HepG2 (cell line): ENCODE measurements around the gene FER1L5. TPM values are rescaled to one million over a fixed set of nuclear protein-coding genes. Genes with fewer than 3 reads are reported as not detected.

Experiments used
- KDM1A ChIP-seq: IDR thresholded peaks from 2 replicates; pipeline ENCODE4 v1.6.1; 2016; ENCODE audit warnings: missing compliant biosample characterization
- MED8 ChIP-seq: sonication (generic); formaldehyde crosslinking; IDR thresholded peaks from 2 replicates; pipeline ENCODE4 v1.8.1; 2023; ENCODE audit warnings: mild to moderate bottlenecking, missing genetic modification reagents; ENCODE audit not compliant: insufficient replicate concordance
- MTF1 ChIP-seq: sonication (generic); formaldehyde crosslinking; IDR thresholded peaks from 2 replicates; pipeline ENCODE4 v1.5.0; 2020; ENCODE audit warnings: missing genetic modification reagents
- NFE2 ChIP-seq: sonication (generic); formaldehyde crosslinking; IDR thresholded peaks from 2 replicates; pipeline ENCODE4 v1.4.0; 2020; ENCODE audit warnings: missing genetic modification reagents
- NFE2L2 ChIP-seq: fragments of 150-350 bp; IDR thresholded peaks from 2 replicates; pipeline ENCODE4 v1.6.1; 2014; ENCODE audit warnings: low read length
- NR0B2 ChIP-seq: sonication (generic); formaldehyde crosslinking; IDR thresholded peaks from 2 replicates; pipeline ENCODE4 v1.4.0; 2020; ENCODE audit warnings: mild to moderate bottlenecking, missing genetic modification reagents
- PHF8 ChIP-seq: sonication (generic); formaldehyde crosslinking; IDR thresholded peaks from 2 replicates; pipeline ENCODE4 v1.5.0; 2020; ENCODE audit warnings: missing genetic modification reagents
- PPARG ChIP-seq: conservative IDR thresholded peaks from 2 replicates; pipeline ENCODE4 v1.6.1; 2016; ENCODE audit warnings: missing biosample characterization, missing genetic modification reagents
- PRMT3 ChIP-seq: sonication (generic); formaldehyde crosslinking; IDR thresholded peaks from 2 replicates; pipeline ENCODE4 v1.8.1; 2022; ENCODE audit warnings: low read depth, mild to moderate bottlenecking, moderate library complexity, missing genetic modification reagents, borderline replicate concordance
- RFXAP ChIP-seq: sonication (generic); formaldehyde crosslinking; IDR thresholded peaks from 2 replicates; pipeline ENCODE4 v1.4.0; 2020; ENCODE audit warnings: missing genetic modification reagents, borderline replicate concordance
- SP5 ChIP-seq: IDR thresholded peaks from 2 replicates; pipeline ENCODE4 v1.6.1; 2016; ENCODE audit warnings: low read depth, borderline replicate concordance
- ZBTB37 ChIP-seq: sonication (generic); formaldehyde crosslinking; IDR thresholded peaks from 2 replicates; pipeline ENCODE4 v1.4.0; 2020; ENCODE audit warnings: mild to moderate bottlenecking, missing genetic modification reagents
- ZBTB44 ChIP-seq: sonication (generic); formaldehyde crosslinking; IDR thresholded peaks from 2 replicates; pipeline ENCODE4 v1.4.0; 2020; ENCODE audit warnings: missing genetic modification reagents
- ZFP37 ChIP-seq: sonication (generic); formaldehyde crosslinking; IDR thresholded peaks from 2 replicates; pipeline ENCODE4 v1.4.0; 2020; ENCODE audit warnings: missing genetic modification reagents, borderline replicate concordance
- ZMAT5 ChIP-seq: sonication (generic); formaldehyde crosslinking; IDR thresholded peaks from 2 replicates; pipeline ENCODE4 v1.5.0; 2020; ENCODE audit warnings: mild to moderate bottlenecking, low read depth, missing genetic modification reagents, borderline replicate concordance
- ZNF160 ChIP-seq: sonication (generic); formaldehyde crosslinking; IDR thresholded peaks from 2 replicates; pipeline ENCODE4 v1.8.0; 2022; ENCODE audit warnings: mild to moderate bottlenecking, inconsistent platforms, missing genetic modification reagents
- ZNF251 ChIP-seq: sonication (generic); formaldehyde crosslinking; IDR thresholded peaks from 2 replicates; pipeline ENCODE4 v1.9.0; 2021; ENCODE audit warnings: mild to moderate bottlenecking, missing genetic modification reagents
- ZNF337 ChIP-seq: sonication (generic); formaldehyde crosslinking; IDR thresholded peaks from 2 replicates; pipeline ENCODE4 v1.5.1; 2020; ENCODE audit warnings: missing genetic modification reagents, low read depth, mild to moderate bottlenecking, borderline replicate concordance
- ZNF431 ChIP-seq: sonication (generic); formaldehyde crosslinking; IDR thresholded peaks from 2 replicates; pipeline ENCODE4 v1.9.0; 2022; ENCODE audit warnings: missing genetic modification reagents, low read depth, mild to moderate bottlenecking, borderline replicate concordance
- ZNF580 ChIP-seq: IDR thresholded peaks from 2 replicates; pipeline ENCODE4 v1.6.1; 2016; ENCODE audit warnings: low read depth, borderline replicate concordance
- ZNF598 ChIP-seq: sonication (generic); formaldehyde crosslinking; IDR thresholded peaks from 2 replicates; pipeline ENCODE4 v1.5.1; 2020; ENCODE audit warnings: mild to moderate bottlenecking, missing genetic modification reagents, borderline replicate concordance
- ZNF616 ChIP-seq: sonication (generic); formaldehyde crosslinking; IDR thresholded peaks from 2 replicates; pipeline ENCODE4 v1.5.0; 2020; ENCODE audit warnings: low read depth, mild to moderate bottlenecking, missing genetic modification reagents
- ZNF660 ChIP-seq: sonication (generic); formaldehyde crosslinking; IDR thresholded peaks from 2 replicates; pipeline ENCODE4 v1.5.1; 2020; ENCODE audit warnings: mild to moderate bottlenecking, low read depth, missing genetic modification reagents, borderline replicate concordance
- ZNF674 ChIP-seq: sonication (generic); formaldehyde crosslinking; IDR thresholded peaks from 2 replicates; pipeline ENCODE4 v1.5.0; 2020; ENCODE audit warnings: low read depth, mild to moderate bottlenecking, missing genetic modification reagents
- ZSCAN29 ChIP-seq: sonication (generic); formaldehyde crosslinking; conservative IDR thresholded peaks from 2 replicates; pipeline ENCODE4 v1.4.0; 2020; ENCODE audit warnings: mild to moderate bottlenecking, missing genetic modification reagents
- polyA plus RNA-seq, 8 experiments: library from polyadenylated mRNA; depleted of rRNA in 3 of 8; stranded (reverse) in 7 of 8; unstranded in 1 of 8; fragments of >200 nt; fragmentation: Illumina TruSeq in 4 of 8; extraction: Trizol in 4 of 8; gene quantifications; 2 replicates each; pipeline versions ENCODE4 v1.2.1 to v1.2.3, GENCODE V29; 2011 to 2016; ENCODE audit warnings: low read depth in 4 of 8, missing spikeins in 1 of 8, mixed read lengths in 1 of 8; ENCODE audit not compliant: insufficient read depth in 1 of 8
- total RNA-seq, 5 experiments: library from RNA; depleted of rRNA; stranded (reverse); fragments of >200 nt; fragmentation: Illumina TruSeq; extraction: Trizol; gene quantifications; 2 replicates each; pipeline ENCODE4 v1.2.3, GENCODE V29; 2016; ENCODE audit warnings: low read depth in 1 of 5
- TF ChIP-seq, protein P1 (sequence below): IDR thresholded peaks from 2 replicates; pipeline ENCODE4 v1.6.1; 2012; ENCODE audit warnings: inconsistent platforms

FER1L5 gene
- total and polyA plus RNA-seq, 2 of the 13 experiments (the other 11 are each of a cell fraction or from before 2014, with no cell fraction given), result 0.02 to 0.08 TPM

DNA sequence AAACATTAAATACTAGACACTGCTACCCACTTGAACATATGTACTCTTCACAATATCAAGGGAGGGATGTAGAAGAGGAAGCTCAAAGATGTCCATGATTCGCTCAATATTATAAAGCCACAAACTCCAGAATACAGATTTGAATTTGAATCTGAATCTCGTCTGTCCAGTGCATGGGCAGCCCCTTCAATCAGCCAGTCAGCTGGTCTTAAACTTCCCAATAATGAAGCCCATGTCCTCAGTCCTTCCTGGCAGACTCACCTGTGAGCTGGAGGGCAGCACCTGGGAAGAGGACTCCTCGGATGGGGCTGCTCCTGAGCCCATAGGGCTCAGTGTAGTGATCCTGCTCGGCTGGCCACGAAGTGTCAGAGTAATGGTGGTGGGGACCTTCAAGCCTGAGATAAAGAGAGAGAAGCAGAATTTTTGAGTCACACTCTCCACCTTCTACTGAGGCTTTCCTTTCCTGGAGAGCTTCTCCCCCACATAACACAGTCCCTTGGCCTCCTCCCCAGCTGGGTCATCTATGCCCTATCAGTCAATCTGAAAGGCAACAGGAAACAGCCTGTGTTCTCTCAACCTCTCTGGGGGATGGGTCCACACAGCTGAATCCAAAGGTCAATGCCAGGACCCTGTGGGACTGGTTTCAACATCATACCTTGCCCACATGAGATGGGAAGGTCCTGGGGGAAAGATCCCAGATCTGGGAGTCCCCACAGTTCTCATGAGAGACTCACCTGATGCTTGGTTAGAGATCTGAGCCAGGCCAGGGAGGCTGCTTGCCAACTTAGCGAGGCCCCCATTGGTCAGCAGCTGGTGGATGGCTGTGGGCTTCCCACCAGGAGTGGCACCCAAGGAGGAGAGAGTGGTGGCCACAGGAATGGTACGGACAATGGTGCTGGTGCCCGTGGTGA lies 40.9 kb upstream of the FER1L5 start (continued):
- TF ChIP-seq MED8 (CRISPR knock-in tag) (no peak), ZNF674 (no peak), ZNF616 (no peak), NR0B2 (CRISPR knock-in tag) (no peak), KDM1A (0 out of 2 replicates have a peak, but pooled peaks have one; percentile 70), ZBTB37 (CRISPR knock-in tag) (no peak), PHF8 (no peak), PPARG (CRISPR knock-in tag) (peak; percentile 89), ZMAT5 (CRISPR knock-in tag) (no peak), ZNF598 (CRISPR knock-in tag) (peak; percentile 33; the same call in 1 of the 2 replicates), ZNF431 (CRISPR knock-in tag) (no peak), SP5 (CRISPR knock-in tag) (peak; percentile 48), ZBTB44 (CRISPR knock-in tag) (no peak), MTF1 (CRISPR knock-in tag) (no peak), NFE2L2 (no peak), ZNF660 (CRISPR knock-in tag) (no peak), RFXAP (CRISPR knock-in tag) (no peak), PRMT3 (CRISPR knock-in tag) (no peak), ZNF160 (CRISPR knock-in tag) (no peak), ZNF580 (peak; percentile 94; the same call in 1 of the 2 replicates), ZNF337 (CRISPR knock-in tag) (no peak; the same call in 1 of the 2 replicates), ZNF251 (no peak), ZFP37 (peak; percentile 47; the same call in 1 of the 2 replicates), NFE2 (CRISPR knock-in tag) (no peak), ZSCAN29 (peak; percentile 31; the same call in 1 of the 2 replicates)
- TF ChIP-seq, protein P1, sequence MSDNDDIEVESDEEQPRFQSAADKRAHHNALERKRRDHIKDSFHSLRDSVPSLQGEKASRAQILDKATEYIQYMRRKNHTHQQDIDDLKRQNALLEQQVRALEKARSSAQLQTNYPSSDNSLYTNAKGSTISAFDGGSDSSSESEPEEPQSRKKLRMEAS, result peak; percentile 75
